Kidney epithelial cell (primary cell): Measurements from ENCODE around the gene PIK3C3. TPM values are rescaled to one million over a fixed set of nuclear protein-coding genes. Genes with fewer than 3 reads are reported as not detected.
A peak's percentile ranks its signal among the peaks of the same experiment; 100 is the strongest.

Experiments used
- DNase-seq: peaks from one replicate; pipeline ENCODE4 v3.0.0-alpha.2; 2010; ENCODE audit warnings: low read depth
- H3K27me3 ChIP-seq: 2 replicates; pipeline ENCODE4 v1.6.0; 2011; ENCODE audit warnings: low read length; ENCODE audit not compliant: control insufficient read depth, insufficient read depth
- H3K36me3 ChIP-seq: 2 replicates; pipeline ENCODE4 v1.5.1; 2011; ENCODE audit warnings: low read length; ENCODE audit not compliant: control insufficient read depth, insufficient read depth
- H3K4me3 ChIP-seq: 2 replicates; pipeline ENCODE4 v1.5.1; 2011; ENCODE audit warnings: low read depth, mild to moderate bottlenecking, control low read depth, low read length
- CTCF ChIP-seq: IDR thresholded peaks from 2 replicates; pipeline ENCODE4 v1.5.1; 2011; ENCODE audit warnings: mild to moderate bottlenecking, moderate library complexity, low read length, control low read depth, inconsistent platforms; ENCODE audit not compliant: insufficient read depth, poor library complexity, severe bottlenecking
- total RNA-seq: library from RNA; depleted of rRNA; stranded (reverse); fragments of >200 nt; gene quantifications from 2 replicates; pipeline ENCODE4 v1.2.3, GENCODE V29; 2015

The PIK3C3 gene
- total RNA-seq, 1 donor from 2014 or later, result 58.7 TPM

GRCh38 chr18:42025491-42025890 is 70.5 kb downstream of the PIK3C3 start:
- TF ChIP-seq CTCF, result no peak
- Histone ChIP-seq H3K27me3 (no peaks in the 10 kb centered on the region), H3K36me3 (no peaks in the 10 kb centered on the region)

DNA sequence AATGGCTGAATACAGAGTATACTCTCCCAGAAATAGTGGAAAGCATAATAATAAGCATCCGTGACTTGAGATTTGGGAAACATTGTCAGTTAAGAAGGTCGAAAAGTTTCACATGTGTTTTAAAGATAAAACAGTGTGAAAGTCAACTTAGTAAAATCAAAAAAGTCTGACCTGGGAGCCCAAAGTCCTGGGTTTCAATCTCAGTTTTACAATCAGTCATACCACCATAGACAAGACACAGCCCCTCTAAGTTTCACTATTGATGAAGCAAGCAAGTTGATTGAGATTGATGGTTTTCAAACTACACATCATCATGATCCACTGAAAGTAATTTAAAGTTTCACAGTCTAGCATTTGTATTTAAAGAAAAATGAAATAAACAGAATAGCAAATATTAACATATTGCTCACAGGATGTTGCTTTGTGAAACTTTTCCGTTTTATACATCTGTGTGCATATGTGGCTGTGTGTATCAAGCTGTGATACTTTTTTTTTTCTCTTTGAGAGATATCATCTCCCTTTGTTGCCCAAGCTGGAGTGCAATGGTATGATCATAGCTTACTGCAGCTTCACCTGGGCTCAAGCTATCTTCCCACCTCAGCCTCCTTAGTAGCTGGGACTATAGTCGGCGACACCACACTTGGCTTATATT is 71.1 kb downstream of the PIK3C3 start:
- Histone ChIP-seq H3K36me3 (no peaks in the 10 kb centered on the region), H3K4me3 (no peak overlapping the region)
- no peak for DNase-seq

More at GRCh38 chr18:42025491-42025890, 70.5 kb downstream of the PIK3C3 start:
- no peak for DNase-seq
- H3K4me3 ChIP-seq, result no peak overlapping the region

GRCh38 chr18:42028247-42028832 is 73.3 kb downstream of the PIK3C3 start:
- no peak for DNase-seq
- H3K4me3 ChIP-seq, result no peak overlapping the region
- H3K36me3 ChIP-seq, result no peaks in the 10 kb centered on the region

More for the DNA sequence above, 71.1 kb downstream of the PIK3C3 start:
- H3K27me3 ChIP-seq, result no peaks in the 10 kb centered on the region
- TF ChIP-seq CTCF, result no peak

DNA sequence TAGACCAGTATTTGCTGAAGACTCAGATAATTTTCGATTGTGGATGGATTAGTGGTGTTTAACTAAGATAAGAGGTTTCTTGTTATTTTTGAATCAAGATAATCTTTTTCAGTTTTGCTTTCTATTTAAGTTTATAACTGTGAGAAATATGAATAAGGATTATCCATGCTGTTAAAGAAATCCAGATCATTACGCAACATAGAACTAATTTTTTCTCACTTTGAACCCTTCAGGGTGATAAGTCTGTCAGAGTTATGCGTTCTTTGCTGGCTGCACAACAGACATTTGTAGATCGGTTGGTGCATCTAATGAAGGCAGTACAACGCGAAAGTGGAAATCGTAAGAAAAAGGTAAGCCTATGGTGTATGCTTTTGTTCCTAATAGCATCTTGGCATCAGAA is 74.1 kb downstream of the PIK3C3 start:
- no peaks in the 10 kb centered on the region for H3K27me3 ChIP-seq
- H3K4me3 ChIP-seq, result no peak overlapping the region
- H3K36me3 ChIP-seq, result no peaks in the 10 kb centered on the region
- no peak for TF ChIP-seq CTCF
- no peak for DNase-seq

More at GRCh38 chr18:42028247-42028832, 73.3 kb downstream of the PIK3C3 start:
- TF ChIP-seq CTCF, result peak; percentile 88
- no peaks in the 10 kb centered on the region for H3K27me3 ChIP-seq

DNA sequence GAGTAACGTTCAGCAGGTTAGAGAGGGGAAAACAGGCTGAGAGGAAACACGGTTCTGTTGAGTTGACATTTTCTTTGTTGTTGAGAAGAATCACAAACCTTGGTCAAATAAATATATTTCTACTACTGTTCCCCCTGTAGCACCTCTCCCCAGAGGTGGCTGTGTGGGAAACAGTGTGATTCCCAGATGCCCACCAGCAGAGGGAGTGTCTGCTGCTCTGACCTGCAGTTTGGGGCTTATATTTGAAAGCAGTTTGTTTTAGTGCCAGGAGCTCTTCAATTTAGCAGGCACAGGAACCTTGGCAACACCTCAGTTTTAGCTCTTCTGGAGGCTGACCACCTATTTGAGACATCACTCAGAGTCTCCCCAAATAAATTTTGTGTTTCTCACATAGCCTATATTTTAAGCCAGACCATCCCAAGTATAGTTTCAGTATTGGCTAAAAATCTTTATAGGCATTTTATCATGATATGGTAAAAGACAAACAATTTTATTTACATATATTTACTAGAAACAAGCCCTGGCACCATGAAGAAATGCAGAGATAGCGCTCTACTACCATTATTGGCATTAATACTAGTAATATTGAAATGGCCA is 75.7 kb downstream of the PIK3C3 start:
- no peaks in the 10 kb centered on the region for H3K36me3 ChIP-seq
- no peak overlapping the region for H3K4me3 ChIP-seq
- DNase-seq, result no peak
- no peaks in the 10 kb centered on the region for H3K27me3 ChIP-seq
- TF ChIP-seq CTCF, result peak; percentile 86

- DNase-seq, result no peak
- Histone ChIP-seq H3K4me3 (no peak overlapping the region), H3K36me3 (no peaks in the 10 kb centered on the region), H3K27me3 (no peaks in the 10 kb centered on the region)
- TF ChIP-seq CTCF, result no peak
Measured at GRCh38 chr18:42032447-42032846, 77.4 kb downstream of the PIK3C3 start.
